DMS153 (cell line): ENCODE results near the gene PCNA.
A peak's percentile ranks its signal among the peaks of the same experiment; 100 is the strongest.
"Not testable (repeated sequence)": the region's sequence is repeated elsewhere in the genome, so short reads cannot be mapped to it uniquely, and the experiment has no call there.

ENCODE experiments used
- DNase-seq: peaks from one replicate; lab custom pipeline; 2025; lab: John Stamatoyannopoulos, UW

The PCNA gene

GRCh38 chr20:5096463-5096862 lies 23.3 kb downstream of the PCNA start:
- no peak for DNase-seq

GRCh38 chr20:5095931-5096330 lies 23.8 kb downstream of the PCNA start:
- DNase-seq, result no peak

GRCh38 chr20:5095454-5095853 lies 24.3 kb downstream of the PCNA start:
- no peak for DNase-seq

GRCh38 chr20:5092765-5093339 lies 26.9 kb downstream of the PCNA start:
- DNase-seq, result no peak

GRCh38 chr20:5091902-5092301 lies 27.9 kb downstream of the PCNA start:
- no peak for DNase-seq

- no peak for DNase-seq
Measured at GRCh38 chr20:5090191-5090590, 29.6 kb downstream of the PCNA start.

GRCh38 chr20:5088688-5089087 lies 31.1 kb downstream of the PCNA start:
- DNase-seq, result no peak

- no peak for DNase-seq
Measured at GRCh38 chr20:5085380-5085779, 34.4 kb downstream of the PCNA start.

GRCh38 chr20:5080384-5080877 lies 39.3 kb downstream of the PCNA start:
- no peak for DNase-seq

- DNase-seq, result no peak
Measured at GRCh38 chr20:5078399-5078958, 41.3 kb downstream of the PCNA start.

- no peak for DNase-seq
Measured at GRCh38 chr20:5077761-5078387, 41.9 kb downstream of the PCNA start.

GRCh38 chr20:5076913-5077312 lies 42.8 kb downstream of the PCNA start:
- not testable (repeated sequence) for DNase-seq

GRCh38 chr20:5074232-5074674 lies 45.5 kb downstream of the PCNA start:
- DNase-seq, result no peak

GRCh38 chr20:5073660-5074231 lies 46.0 kb downstream of the PCNA start:
- DNase-seq, result no peak

- DNase-seq, result peak; percentile 57
Measured at GRCh38 chr20:5072756-5073659, 46.8 kb downstream of the PCNA start.

GRCh38 chr20:5071942-5072341 lies 47.8 kb downstream of the PCNA start:
- DNase-seq, result not testable (repeated sequence)

- no peak for DNase-seq
Measured at GRCh38 chr20:5070570-5070969, 49.2 kb downstream of the PCNA start.

- no peak for DNase-seq
Measured at GRCh38 chr20:5070081-5070480, 49.7 kb downstream of the PCNA start.

- DNase-seq, result no peak
Measured at GRCh38 chr20:5069141-5069806, 50.5 kb downstream of the PCNA start.

- no peak for DNase-seq
Measured at GRCh38 chr20:5067877-5068645, 51.7 kb downstream of the PCNA start.

- no peak for DNase-seq
Measured at GRCh38 chr20:5065879-5066383, 53.8 kb downstream of the PCNA start.
